ENCODE data around the gene CEP135.

Gene CEP135

GRCh38 chr4:56080384-56080783 lies 131.6 kb downstream of the CEP135 start:
- no peak for DNase-seq

DNA sequence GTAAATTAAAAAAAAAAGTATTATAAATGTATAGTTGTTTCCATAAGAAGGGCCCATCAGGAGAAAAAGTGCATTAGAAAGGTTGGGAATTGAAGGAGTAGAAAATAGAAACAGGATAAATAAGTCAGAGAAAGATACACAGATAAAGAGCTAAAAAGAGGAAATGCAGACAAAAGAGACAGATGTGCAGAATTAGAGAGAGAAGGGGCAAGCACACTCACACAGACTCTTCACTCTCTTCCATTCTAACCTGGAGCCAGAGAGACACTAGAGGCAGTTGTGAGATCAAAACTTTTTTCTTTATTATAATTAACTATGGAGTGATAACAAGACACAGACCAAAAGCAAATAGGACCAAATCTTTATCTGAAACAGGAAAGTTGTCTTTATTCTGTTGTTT lies 134.1 kb downstream of the CEP135 start:
- DNase-seq: no peak

Data from RPMI8226 (cell line).